ENCODE measurements around the gene PNPLA5. TPM values are rescaled to one million over a fixed set of nuclear protein-coding genes. Genes with fewer than 3 reads are reported as not detected.

Gene PNPLA5
- total RNA-seq, 4 donors from 2014 or later = not detected

GRCh38 chr22:43851058-43851978, 40.5 kb downstream of the PNPLA5 start:
- TF ChIP-seq, protein P1, sequence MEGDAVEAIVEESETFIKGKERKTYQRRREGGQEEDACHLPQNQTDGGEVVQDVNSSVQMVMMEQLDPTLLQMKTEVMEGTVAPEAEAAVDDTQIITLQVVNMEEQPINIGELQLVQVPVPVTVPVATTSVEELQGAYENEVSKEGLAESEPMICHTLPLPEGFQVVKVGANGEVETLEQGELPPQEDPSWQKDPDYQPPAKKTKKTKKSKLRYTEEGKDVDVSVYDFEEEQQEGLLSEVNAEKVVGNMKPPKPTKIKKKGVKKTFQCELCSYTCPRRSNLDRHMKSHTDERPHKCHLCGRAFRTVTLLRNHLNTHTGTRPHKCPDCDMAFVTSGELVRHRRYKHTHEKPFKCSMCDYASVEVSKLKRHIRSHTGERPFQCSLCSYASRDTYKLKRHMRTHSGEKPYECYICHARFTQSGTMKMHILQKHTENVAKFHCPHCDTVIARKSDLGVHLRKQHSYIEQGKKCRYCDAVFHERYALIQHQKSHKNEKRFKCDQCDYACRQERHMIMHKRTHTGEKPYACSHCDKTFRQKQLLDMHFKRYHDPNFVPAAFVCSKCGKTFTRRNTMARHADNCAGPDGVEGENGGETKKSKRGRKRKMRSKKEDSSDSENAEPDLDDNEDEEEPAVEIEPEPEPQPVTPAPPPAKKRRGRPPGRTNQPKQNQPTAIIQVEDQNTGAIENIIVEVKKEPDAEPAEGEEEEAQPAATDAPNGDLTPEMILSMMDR (IDR thresholded peaks at IDR 0.05; ENCODE audit: low read depth) = no peak

- TF ChIP-seq, protein P1 (IDR thresholded peaks at IDR 0.05; ENCODE audit: low read depth) = no peak
Observed at GRCh38 chr22:43850529-43850928, 41.3 kb downstream of the PNPLA5 start.

GRCh38 chr22:43849731-43850130, 42.1 kb downstream of the PNPLA5 start:
- TF ChIP-seq, protein P1 (IDR thresholded peaks at IDR 0.05; ENCODE audit: low read depth) = no peak

DNA sequence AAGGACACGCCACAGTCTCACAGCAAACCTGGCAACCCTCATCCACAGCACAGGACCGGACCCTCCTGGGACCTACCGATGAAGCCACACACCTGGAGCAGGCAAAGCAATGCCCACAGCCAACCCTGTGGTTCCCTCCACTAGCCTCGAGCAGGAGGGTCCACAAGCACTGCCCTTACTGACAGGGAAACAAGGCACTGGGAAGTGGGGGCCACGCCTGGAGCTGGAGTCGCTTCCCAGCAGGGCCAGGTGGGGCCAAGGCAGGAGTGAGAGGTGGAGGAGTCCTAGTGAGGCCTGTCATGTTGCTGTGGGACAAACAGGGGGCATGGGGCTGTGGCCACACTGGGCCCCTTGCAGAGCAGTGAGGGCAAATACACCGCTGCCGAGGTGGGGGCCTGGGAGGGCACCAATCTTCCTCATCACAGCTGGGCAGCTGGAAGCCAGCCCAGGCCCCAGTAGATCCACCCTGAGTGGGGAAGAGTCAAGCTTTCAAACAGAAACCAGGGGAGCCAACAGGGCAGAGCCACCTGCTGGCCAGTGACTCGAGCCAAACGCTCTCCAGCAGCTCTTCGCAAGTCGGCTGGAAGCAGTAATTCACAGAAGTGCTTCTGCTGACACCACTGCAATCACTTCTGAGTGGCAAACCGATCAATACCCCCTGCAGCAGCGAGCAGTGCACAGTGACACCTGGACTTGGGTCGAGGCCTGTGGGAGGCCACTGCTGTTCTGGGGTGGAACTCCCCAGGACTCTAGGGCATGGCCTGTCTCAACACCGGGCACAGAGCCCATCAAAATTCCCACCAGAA, 43.2 kb downstream of the PNPLA5 start:
- TF ChIP-seq, protein P1 (IDR thresholded peaks at IDR 0.05; ENCODE audit: low read depth) = no peak

GRCh38 chr22:43847376-43848289, 44.2 kb downstream of the PNPLA5 start:
- TF ChIP-seq, protein P1 (IDR thresholded peaks at IDR 0.05; ENCODE audit: low read depth) = no peak

DNA sequence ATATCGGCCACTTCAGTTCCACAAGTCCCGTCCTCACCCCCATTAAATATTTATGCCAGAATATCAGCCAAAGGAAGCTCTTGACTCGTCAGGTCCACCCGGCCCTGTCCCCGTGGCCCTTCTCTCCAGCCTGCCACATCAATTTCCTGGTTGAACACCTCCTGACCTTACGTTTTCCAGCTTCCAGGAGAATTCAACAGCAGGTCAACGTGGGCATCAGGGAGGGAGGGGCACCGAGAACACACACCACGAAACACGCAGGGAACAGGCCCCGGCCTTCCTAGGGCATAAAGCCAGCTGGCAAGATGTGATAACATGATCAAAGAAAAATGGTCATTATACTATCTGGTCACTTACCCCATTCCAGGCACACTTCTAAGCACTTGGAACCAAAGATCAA, 44.8 kb downstream of the PNPLA5 start:
- TF ChIP-seq, protein P1 (IDR thresholded peaks at IDR 0.05; ENCODE audit: low read depth) = no peak
